Activated T-helper 1 cell treated with Interleukin-2 at 50 U/mL for 16 hours (primary cell): ENCODE measurements around the gene HAAO.

ENCODE experiments used
- DNase-seq: peaks from one replicate; pipeline ENCODE4 v3.0.0-alpha.2; 2020; ENCODE audit warnings: low read depth

HAAO gene

GRCh38 chr2:42792087-42792582, 248 bp downstream of the HAAO start:
- no peak for DNase-seq

- no peak for DNase-seq
Measured at GRCh38 chr2:42791606-42792005, 777 bp downstream of the HAAO start.

- no peak for DNase-seq
Measured at GRCh38 chr2:42789751-42790150, 2.6 kb downstream of the HAAO start.

- DNase-seq: no peak
Measured at GRCh38 chr2:42788882-42789281, 3.5 kb downstream of the HAAO start.

- no peak for DNase-seq
Measured at GRCh38 chr2:42788478-42788793, 3.9 kb downstream of the HAAO start.

GRCh38 chr2:42787788-42788477, 4.5 kb downstream of the HAAO start:
- DNase-seq: no peak

- DNase-seq: no peak
Measured at GRCh38 chr2:42787424-42787787, 5.0 kb downstream of the HAAO start.

GRCh38 chr2:42786561-42787345, 5.6 kb downstream of the HAAO start:
- DNase-seq: no peak

- DNase-seq: no peak
Measured at GRCh38 chr2:42784204-42784880, 8.0 kb downstream of the HAAO start.

- DNase-seq: no peak
Measured at GRCh38 chr2:42783511-42783910, 8.9 kb downstream of the HAAO start.

- no peak for DNase-seq
Measured at GRCh38 chr2:42781181-42781580, 11.2 kb downstream of the HAAO start.

- DNase-seq: no peak
Measured at GRCh38 chr2:42777883-42778805, 14.2 kb downstream of the HAAO start.

GRCh38 chr2:42775810-42776209, 16.6 kb downstream of the HAAO start:
- no peak for DNase-seq

GRCh38 chr2:42775186-42775585, 17.2 kb downstream of the HAAO start:
- DNase-seq: no peak

GRCh38 chr2:42771546-42772153, 20.7 kb downstream of the HAAO start:
- no peak for DNase-seq

GRCh38 chr2:42770288-42771131, 21.9 kb downstream of the HAAO start:
- no peak for DNase-seq

GRCh38 chr2:42769583-42770287, 22.6 kb downstream of the HAAO start:
- DNase-seq: no peak

- DNase-seq: no peak
Measured at GRCh38 chr2:42768706-42769256, 23.6 kb downstream of the HAAO start.

GRCh38 chr2:42767899-42768705, 24.3 kb downstream of the HAAO start:
- DNase-seq: no peak
